Trophoblast cell (in vitro differentiated cells and primary cell): ENCODE data around the gene DHRSX.

Experiments used
- DNase-seq, 2 donors: peaks; one replicate each; pipeline ENCODE4 v3.0.0-alpha.2; 2016
- H2AFZ ChIP-seq: 2 replicates; pipeline ENCODE4 v1.6.1; 2013; ENCODE audit warnings: low read length, moderate library complexity, mild to moderate bottlenecking; ENCODE audit not compliant: insufficient read depth, poor library complexity
- H2AK5ac ChIP-seq: 2 replicates; pipeline ENCODE4 v1.6.1; 2013; ENCODE audit warnings: mild to moderate bottlenecking, low read length
- H2BK120ac ChIP-seq: 2 replicates; pipeline ENCODE4 v1.6.1; 2013; ENCODE audit warnings: low read length, mild to moderate bottlenecking, moderate library complexity; ENCODE audit not compliant: insufficient read depth, poor library complexity
- H2BK12ac ChIP-seq: 2 replicates; pipeline ENCODE4 v1.6.1; 2013; ENCODE audit warnings: mild to moderate bottlenecking, low read length, moderate library complexity
- H2BK5ac ChIP-seq: 2 replicates; pipeline ENCODE4 v1.6.1; 2013; ENCODE audit warnings: low read length, low read depth, moderate library complexity, mild to moderate bottlenecking; ENCODE audit not compliant: poor library complexity
- H3K14ac ChIP-seq: 2 replicates; pipeline ENCODE4 v1.6.1; 2013; ENCODE audit warnings: mild to moderate bottlenecking, low read length
- H3K18ac ChIP-seq: 2 replicates; pipeline ENCODE4 v1.6.1; 2013; ENCODE audit warnings: mild to moderate bottlenecking, low read length
- H3K23ac ChIP-seq: 2 replicates; pipeline ENCODE4 v1.6.1; 2013; ENCODE audit warnings: low read length
- H3K27ac ChIP-seq: 2 replicates; pipeline ENCODE4 v1.5.1; 2013; ENCODE audit warnings: low read depth, mild to moderate bottlenecking, inconsistent platforms, low read length, moderate library complexity
- H3K27me3 ChIP-seq: 2 replicates; pipeline ENCODE4 v1.6.1; 2013; ENCODE audit warnings: inconsistent platforms, mild to moderate bottlenecking, low read length, moderate library complexity; ENCODE audit not compliant: insufficient read depth
- H3K36me3 ChIP-seq, 2 experiments: 1 replicate in 1 of 2; 2 replicates in 1 of 2; pipeline ENCODE4 v1.6.1; 2013; ENCODE audit warnings: low read length in 2 of 2, mild to moderate bottlenecking in 2 of 2, moderate library complexity in 1 of 2; ENCODE audit not compliant: insufficient read depth in 2 of 2, control insufficient read depth in 1 of 2
- H3K4ac ChIP-seq: 2 replicates; pipeline ENCODE4 v1.6.1; 2013; ENCODE audit warnings: low read depth, mild to moderate bottlenecking, low read length, moderate library complexity
- H3K4me1 ChIP-seq, 2 experiments: 1 replicate in 1 of 2; 2 replicates in 1 of 2; pipeline ENCODE4 v1.6.1; 2013; ENCODE audit warnings: low read length in 2 of 2, mild to moderate bottlenecking in 2 of 2, moderate library complexity in 1 of 2; ENCODE audit not compliant: insufficient read depth in 2 of 2, control insufficient read depth in 1 of 2
- H3K4me2 ChIP-seq: 2 replicates; pipeline ENCODE4 v1.6.1; 2013; ENCODE audit warnings: inconsistent platforms, mild to moderate bottlenecking, low read length, moderate library complexity
- H3K4me3 ChIP-seq: 2 replicates; pipeline ENCODE4 v1.5.1; 2013; ENCODE audit warnings: mild to moderate bottlenecking, low read depth, low read length, inconsistent platforms
- H3K79me1 ChIP-seq: one replicate; pipeline ENCODE4 v1.6.1; 2013; ENCODE audit warnings: low read length
- H3K79me2 ChIP-seq: 2 replicates; pipeline ENCODE4 v1.6.1; 2013; ENCODE audit warnings: low read length, mild to moderate bottlenecking; ENCODE audit not compliant: control insufficient read depth, insufficient read depth, poor library complexity
- H3K9ac ChIP-seq: 2 replicates; pipeline ENCODE4 v1.6.1; 2013; ENCODE audit warnings: mild to moderate bottlenecking, low read length
- H3K9me3 ChIP-seq: 2 replicates; pipeline ENCODE4 v1.6.1; 2013; ENCODE audit warnings: low read depth, mild to moderate bottlenecking, control low read depth, inconsistent platforms, low read length; ENCODE audit not compliant: insufficient read depth
- H4K12ac ChIP-seq: 2 replicates; pipeline ENCODE4 v1.6.1; 2013; ENCODE audit warnings: low read depth, mild to moderate bottlenecking, low read length, moderate library complexity
- H4K8ac ChIP-seq: 2 replicates; pipeline ENCODE4 v1.6.1; 2013; ENCODE audit warnings: low read depth, mild to moderate bottlenecking, low read length, moderate library complexity
- H4K91ac ChIP-seq: one replicate; pipeline ENCODE4 v1.6.1; 2013; ENCODE audit warnings: low read depth, mild to moderate bottlenecking, low read length, moderate library complexity
- WGBS: extraction: QIAGEN DNeasy Blood & Tissue Kit; methylation state at CpG from one replicate; pipeline ENCODE4 v1.1.7; 2013; ENCODE audit warnings: missing lambda C conversion rate; ENCODE audit not compliant: insufficient read length, insufficient coverage; ENCODE audit errors: extremely low coverage; 5-methylcytosine and 5-hydroxymethylcytosine counted together

Gene DHRSX

DNA sequence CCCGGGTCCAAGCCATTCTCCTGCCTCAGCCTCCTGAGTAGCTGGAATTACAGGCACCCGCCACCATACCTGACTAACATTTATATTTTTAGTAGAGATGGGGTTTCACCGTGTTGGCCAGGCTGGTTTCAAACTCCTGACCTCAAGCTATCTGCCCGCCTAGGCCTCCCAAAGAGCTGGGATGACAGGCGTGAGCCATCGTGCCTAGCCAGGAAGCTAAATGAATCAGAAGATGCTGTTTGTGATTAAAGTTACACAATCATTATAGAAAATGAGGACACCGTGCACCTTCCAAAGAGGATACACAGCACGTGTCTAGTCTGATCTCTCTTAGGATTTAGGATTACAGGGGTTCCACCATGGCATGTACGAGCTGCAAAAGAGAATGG lies 99.6 kb downstream of the DHRSX start:
- no peaks in the 10 kb centered on the region for H3K9me3 ChIP-seq
- peaks cover 4 to 9% of the 10 kb centered on the region in 2 experiments for H3K4me1 ChIP-seq
- H3K27ac ChIP-seq = no peak overlapping the region
- no peak overlapping the region for H4K12ac ChIP-seq
- H2AFZ ChIP-seq = no peak overlapping the region
- no CpG with 5 or more reads among the region's 9 CpGs for WGBS
- H3K9ac ChIP-seq = no peak overlapping the region
- H3K4ac ChIP-seq = no peak overlapping the region
- H2BK12ac ChIP-seq = no peak overlapping the region
- no peak for DNase-seq
- no peak overlapping the region for H3K4me2 ChIP-seq
- no peak overlapping the region for H3K18ac ChIP-seq
- no peak overlapping the region for H4K91ac ChIP-seq
- no peak overlapping the region for H2BK120ac ChIP-seq
- no peak overlapping the region for H4K8ac ChIP-seq
- no peak overlapping the region for H3K14ac ChIP-seq
- peaks cover 0 to 2% of the 10 kb centered on the region in 2 experiments for H3K36me3 ChIP-seq
- H2BK5ac ChIP-seq = no peak overlapping the region
- H3K4me3 ChIP-seq = no peak overlapping the region
- H3K23ac ChIP-seq = no peak overlapping the region
- no peaks in the 10 kb centered on the region for H3K79me2 ChIP-seq
- no peaks in the 10 kb centered on the region for H3K27me3 ChIP-seq
- H2AK5ac ChIP-seq = no peak overlapping the region
- no peaks in the 10 kb centered on the region for H3K79me1 ChIP-seq

DNA sequence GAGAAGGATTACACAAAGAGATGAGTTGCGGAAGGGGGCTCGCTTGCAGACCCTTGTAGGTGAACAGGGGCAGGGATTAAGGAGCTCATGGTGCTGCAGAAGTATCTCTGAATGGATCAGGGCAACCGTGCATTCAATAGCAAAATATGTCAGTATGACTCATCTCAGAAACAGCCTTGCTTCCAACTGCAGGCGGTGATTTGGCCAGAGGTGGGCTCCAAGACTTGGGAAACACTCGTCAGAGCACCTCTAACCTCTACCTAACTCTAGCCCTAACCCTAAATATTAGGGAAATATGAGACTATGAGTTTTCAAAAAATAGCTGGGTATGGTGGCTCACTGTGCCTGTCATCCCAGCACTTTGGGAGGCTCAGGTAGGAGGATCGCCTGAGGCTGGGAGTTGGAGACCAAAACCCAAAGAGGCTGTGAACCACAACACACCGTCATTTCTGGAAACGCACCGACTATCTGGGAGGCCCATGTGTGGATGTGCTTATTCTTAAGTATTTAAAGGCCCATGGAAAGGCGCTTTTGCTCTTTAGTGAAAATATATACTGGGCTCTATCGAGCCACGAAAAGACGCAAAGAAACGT lies 102.6 kb downstream of the DHRSX start:
- peak; percentile 53 to 74 for DNase-seq
- H3K79me2 ChIP-seq = no peaks in the 10 kb centered on the region
- no peaks in the 10 kb centered on the region for H3K27me3 ChIP-seq
- H2AK5ac ChIP-seq = no peak overlapping the region
- H3K4ac ChIP-seq = no peak overlapping the region
- H3K36me3 ChIP-seq = peaks cover 1 to 2% of the 10 kb centered on the region in 2 experiments
- H2BK5ac ChIP-seq = no peak overlapping the region
- H3K4me2 ChIP-seq = no peak overlapping the region
- no peak overlapping the region for H3K27ac ChIP-seq
- H3K23ac ChIP-seq = no peak overlapping the region
- no CpG with 5 or more reads among the region's 14 CpGs for WGBS
- no peak overlapping the region for H3K14ac ChIP-seq
- peaks cover 4 to 9% of the 10 kb centered on the region in 2 experiments for H3K4me1 ChIP-seq
- no peaks in the 10 kb centered on the region for H3K9me3 ChIP-seq
- H4K8ac ChIP-seq = no peak overlapping the region
- H3K79me1 ChIP-seq = no peaks in the 10 kb centered on the region
- no peak overlapping the region for H2BK12ac ChIP-seq
- H2BK120ac ChIP-seq = no peak overlapping the region
- no peak overlapping the region for H3K9ac ChIP-seq
- no peak overlapping the region for H2AFZ ChIP-seq
- no peak overlapping the region for H4K91ac ChIP-seq
- no peak overlapping the region for H3K4me3 ChIP-seq
- H4K12ac ChIP-seq = no peak overlapping the region
- no peak overlapping the region for H3K18ac ChIP-seq

DNA sequence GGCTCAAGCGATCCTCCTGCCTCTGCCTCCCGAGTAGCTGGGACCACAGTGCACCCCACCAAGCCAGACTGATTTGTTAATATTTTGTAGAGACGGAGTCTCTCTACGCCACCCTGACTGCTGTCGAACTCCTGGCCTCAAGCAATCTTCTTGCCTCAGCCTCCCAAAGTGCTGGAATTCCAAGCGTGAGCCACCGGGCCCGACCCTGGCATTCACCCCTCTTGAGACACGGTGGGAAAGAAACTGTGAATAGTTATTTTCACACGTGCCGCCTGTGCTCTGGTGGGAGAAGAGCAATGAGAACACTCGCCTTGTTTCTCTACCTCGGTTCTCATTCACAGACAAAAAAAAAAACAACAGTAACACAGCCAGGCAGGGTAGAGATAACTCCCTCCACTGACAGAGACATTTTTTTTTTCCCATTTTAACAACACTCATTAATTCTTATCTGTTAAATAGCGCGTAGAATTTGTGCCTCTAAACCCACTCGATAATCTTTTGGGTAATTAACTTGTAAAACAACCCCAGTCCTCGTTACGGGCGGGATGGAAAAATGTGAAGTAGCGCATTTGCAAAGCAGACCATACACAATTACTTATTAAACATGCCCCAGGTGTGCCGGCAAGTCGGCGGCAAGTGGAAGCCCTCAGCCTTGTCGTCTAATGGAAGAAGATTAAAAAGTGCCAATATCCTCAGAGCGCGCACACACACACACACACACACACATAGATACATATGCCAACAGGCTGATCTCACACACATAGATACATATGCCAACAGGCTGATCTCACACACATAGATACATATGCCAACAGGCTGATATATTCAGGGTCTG lies 103.3 kb downstream of the DHRSX start:
- Histone ChIP-seq H3K4me2 (no peak overlapping the region), H2BK120ac (no peak overlapping the region), H2AFZ (no peak overlapping the region), H3K79me2 (no peaks in the 10 kb centered on the region), H2BK5ac (no peak overlapping the region), H3K36me3 (peaks cover 1 to 2% of the 10 kb centered on the region in 2 experiments), H3K18ac (no peak overlapping the region), H3K9me3 (no peaks in the 10 kb centered on the region), H3K27me3 (no peaks in the 10 kb centered on the region), H3K4me3 (no peak overlapping the region), H4K12ac (no peak overlapping the region), H3K4me1 (peaks cover 4 to 9% of the 10 kb centered on the region in 2 experiments), H4K8ac (peak overlapping the region; percentile 12), H2AK5ac (no peak overlapping the region), H3K9ac (no peak overlapping the region), H3K23ac (no peak overlapping the region), H3K14ac (no peak overlapping the region), H3K4ac (no peak overlapping the region), H3K79me1 (no peaks in the 10 kb centered on the region), H3K27ac (no peak overlapping the region), H4K91ac (peak overlapping the region; percentile 4), H2BK12ac (no peak overlapping the region)
- peak in 1 of 2 donors; percentile 33 for DNase-seq
- WGBS = no CpG with 5 or more reads among the region's 26 CpGs

- Histone ChIP-seq H4K12ac (no peak overlapping the region), H3K4me2 (no peak overlapping the region), H3K9ac (no peak overlapping the region), H3K9me3 (peaks cover 2% of the 10 kb centered on the region), H3K23ac (no peak overlapping the region), H2BK5ac (no peak overlapping the region), H3K27me3 (no peaks in the 10 kb centered on the region), H2AK5ac (no peak overlapping the region), H3K79me2 (no peaks in the 10 kb centered on the region), H3K4me1 (peaks cover 4 to 14% of the 10 kb centered on the region in 2 experiments), H3K14ac (no peak overlapping the region), H4K91ac (no peak overlapping the region), H3K18ac (peak overlapping the region; percentile 33), H2BK12ac (no peak overlapping the region), H4K8ac (no peak overlapping the region), H3K36me3 (peaks cover 0 to 6% of the 10 kb centered on the region in 2 experiments), H2BK120ac (no peak overlapping the region), H3K4ac (no peak overlapping the region), H2AFZ (no peak overlapping the region), H3K79me1 (no peaks in the 10 kb centered on the region), H3K4me3 (no peak overlapping the region), H3K27ac (no peak overlapping the region)
- no CpG with 5 or more reads among the region's 19 CpGs for WGBS
- DNase-seq = no peak
Measured at GRCh38 chrX:2395261-2395992, 105.3 kb downstream of the DHRSX start.
